GM12891 (cell line): ENCODE measurements around the gene LOC101059915.

Experiments used
- POLR2A ChIP-seq: IDR thresholded peaks from 2 replicates; pipeline ENCODE4 v1.6.1; 2011; ENCODE audit warnings: low read depth, low read length, control low read depth
- POLR2AphosphoS5 ChIP-seq: IDR thresholded peaks from 2 replicates; pipeline ENCODE4 v1.6.1; 2011; ENCODE audit warnings: low read depth, low read length, control low read depth

DNA sequence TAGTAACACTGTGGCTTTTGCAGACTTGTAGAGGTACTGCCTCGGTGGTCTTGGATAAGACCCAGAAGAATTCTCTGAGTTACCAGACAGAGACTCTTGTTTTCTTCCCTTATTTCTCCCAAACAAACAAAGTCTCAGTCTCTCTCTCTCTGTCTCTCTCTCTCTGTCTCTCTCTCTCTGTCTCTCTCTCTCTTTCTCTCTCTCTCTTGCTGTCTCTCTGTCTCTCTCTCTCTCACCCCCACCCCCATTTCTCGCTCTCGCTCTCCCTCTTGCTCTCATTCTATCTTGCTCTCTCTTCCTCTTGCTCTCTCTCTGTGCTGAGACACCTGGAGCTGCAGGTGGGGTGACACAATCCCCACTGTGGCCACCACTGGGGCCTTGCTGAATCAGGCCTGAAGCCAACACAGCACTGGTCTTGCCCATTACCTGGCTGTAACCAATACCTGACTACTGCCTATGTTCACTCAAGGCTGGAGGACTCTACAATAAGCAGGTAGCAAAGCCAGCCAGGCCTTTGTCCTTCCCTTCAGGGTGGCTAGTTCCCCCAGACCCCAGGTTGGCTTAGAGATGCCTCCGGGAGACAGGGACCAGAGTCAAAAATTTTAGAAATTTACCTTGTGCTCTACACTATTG lies 12.3 kb downstream of the LOC101059915 start:
- TF ChIP-seq POLR2A (no peak), POLR2AphosphoS5 (no peak)
